ENCODE measurements around the gene MT1HL1. TPM values are rescaled to one million over a fixed set of nuclear protein-coding genes. Genes with fewer than 3 reads are reported as not detected.
"Not testable (repeated sequence)": the region's sequence is repeated elsewhere in the genome, so short reads cannot be mapped to it uniquely, and the experiment has no call there.

MT1HL1 gene
- total and polyA plus RNA-seq, 3 donors from 2014 or later: not detected

DNA sequence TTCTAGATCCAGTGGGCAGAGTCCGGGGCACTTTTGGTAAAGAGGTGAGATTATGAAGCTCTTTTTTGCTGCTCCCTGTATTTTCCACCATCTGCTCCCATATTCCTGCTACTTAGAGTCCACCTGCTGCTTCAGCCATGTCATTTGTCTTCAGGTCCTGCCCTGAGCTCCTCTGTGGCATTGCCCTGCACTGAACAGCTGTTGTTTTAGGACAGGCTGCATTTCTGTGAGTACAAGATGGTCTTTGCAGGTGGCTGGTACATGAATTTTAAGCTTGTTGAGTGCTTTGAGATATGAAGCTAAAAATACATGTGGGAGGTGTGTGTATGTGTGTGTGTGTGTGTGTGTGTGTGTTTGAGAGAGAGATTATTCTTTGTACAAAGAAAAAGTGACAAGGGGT, 21.9 kb downstream of the MT1HL1 start:
- H3K27me3 ChIP-seq: no peaks in the 10 kb centered on the region
- H3K4me3 ChIP-seq: no peak overlapping the region
- H3K9me3 ChIP-seq: no peaks in the 10 kb centered on the region
- no peak for TF ChIP-seq POLR2A (IDR thresholded peaks at IDR 0.05)
- TF ChIP-seq, protein P1, sequence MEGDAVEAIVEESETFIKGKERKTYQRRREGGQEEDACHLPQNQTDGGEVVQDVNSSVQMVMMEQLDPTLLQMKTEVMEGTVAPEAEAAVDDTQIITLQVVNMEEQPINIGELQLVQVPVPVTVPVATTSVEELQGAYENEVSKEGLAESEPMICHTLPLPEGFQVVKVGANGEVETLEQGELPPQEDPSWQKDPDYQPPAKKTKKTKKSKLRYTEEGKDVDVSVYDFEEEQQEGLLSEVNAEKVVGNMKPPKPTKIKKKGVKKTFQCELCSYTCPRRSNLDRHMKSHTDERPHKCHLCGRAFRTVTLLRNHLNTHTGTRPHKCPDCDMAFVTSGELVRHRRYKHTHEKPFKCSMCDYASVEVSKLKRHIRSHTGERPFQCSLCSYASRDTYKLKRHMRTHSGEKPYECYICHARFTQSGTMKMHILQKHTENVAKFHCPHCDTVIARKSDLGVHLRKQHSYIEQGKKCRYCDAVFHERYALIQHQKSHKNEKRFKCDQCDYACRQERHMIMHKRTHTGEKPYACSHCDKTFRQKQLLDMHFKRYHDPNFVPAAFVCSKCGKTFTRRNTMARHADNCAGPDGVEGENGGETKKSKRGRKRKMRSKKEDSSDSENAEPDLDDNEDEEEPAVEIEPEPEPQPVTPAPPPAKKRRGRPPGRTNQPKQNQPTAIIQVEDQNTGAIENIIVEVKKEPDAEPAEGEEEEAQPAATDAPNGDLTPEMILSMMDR (IDR thresholded peaks at IDR 0.05): no peak
- no peaks in the 10 kb centered on the region for H3K4me1 ChIP-seq
- H3K36me3 ChIP-seq (ENCODE audit: low read depth, missing control alignments): no peaks in the 10 kb centered on the region
- 77 to 90% methylated on average over 1 of the region's 1 CpG for WGBS, 2 donors
- no peak for DNase-seq
- no peak overlapping the region for H3K27ac ChIP-seq
- intact Hi-C loops (cut with DNase I; ENCODE audit: low total_unique reads): no loop called here

DNA sequence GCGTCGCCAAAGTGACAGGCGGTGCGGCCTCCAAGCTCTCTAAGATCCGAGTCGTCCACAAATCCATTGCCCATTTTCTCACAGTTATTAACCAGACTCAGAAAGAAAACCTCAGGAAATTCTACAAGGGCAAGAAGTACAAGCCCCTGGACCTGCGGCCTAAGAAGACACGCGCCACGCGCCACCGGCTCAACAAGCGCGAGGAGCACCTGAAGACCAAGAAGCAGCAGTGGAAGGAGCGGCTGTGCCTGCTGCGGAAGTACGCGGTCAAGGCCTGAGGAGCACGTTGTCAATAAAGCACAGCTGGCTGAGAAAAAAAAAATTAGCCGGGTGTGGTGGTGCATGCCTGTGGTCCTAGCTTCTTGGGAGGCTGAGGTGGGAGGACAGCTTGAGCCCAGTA, 22.8 kb downstream of the MT1HL1 start:
- H3K36me3 ChIP-seq (ENCODE audit: low read depth, missing control alignments); DNase-seq; H3K27ac ChIP-seq; H3K4me1 ChIP-seq; intact Hi-C loops (cut with DNase I; ENCODE audit: low total_unique reads); H3K27me3 ChIP-seq; H3K9me3 ChIP-seq; H3K4me3 ChIP-seq: not testable (repeated sequence)
- 70 to 76% methylated on average over 20 of the region's 20 CpGs for WGBS, 2 donors

DNA sequence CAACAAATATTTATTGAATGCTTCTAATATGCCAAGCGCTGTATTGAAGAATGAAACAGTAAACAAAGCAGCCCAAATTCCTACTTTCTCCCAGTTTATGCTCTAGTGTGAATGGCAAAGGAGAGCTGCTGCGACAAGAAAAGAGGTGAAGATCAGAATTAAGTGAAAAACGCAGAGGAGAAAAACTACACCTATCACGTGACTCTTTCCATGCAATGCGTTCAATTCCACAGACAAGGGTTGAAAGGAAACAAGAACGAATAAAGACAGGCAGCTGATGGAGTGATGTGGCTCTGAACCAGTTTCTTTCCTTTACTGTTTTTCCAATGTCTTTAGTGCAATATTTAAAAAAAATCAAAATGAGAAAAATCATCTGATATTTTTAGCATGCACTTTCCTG, 23.6 kb downstream of the MT1HL1 start:
- no peak overlapping the region for H3K4me3 ChIP-seq
- no peak overlapping the region for H3K27ac ChIP-seq
- no peaks in the 10 kb centered on the region for H3K4me1 ChIP-seq
- no peaks in the 10 kb centered on the region for H3K9me3 ChIP-seq
- no peaks in the 10 kb centered on the region for H3K27me3 ChIP-seq
- H3K36me3 ChIP-seq (ENCODE audit: low read depth, missing control alignments): no peaks in the 10 kb centered on the region
- TF ChIP-seq, protein P1 (IDR thresholded peaks at IDR 0.05): no peak
- no peak for TF ChIP-seq POLR2A (IDR thresholded peaks at IDR 0.05)
- intact Hi-C loops (cut with DNase I; ENCODE audit: low total_unique reads): no loop called here
- 76 to 87% methylated on average over 6 of the region's 6 CpGs for WGBS, 2 donors
- no peak for DNase-seq

DNA sequence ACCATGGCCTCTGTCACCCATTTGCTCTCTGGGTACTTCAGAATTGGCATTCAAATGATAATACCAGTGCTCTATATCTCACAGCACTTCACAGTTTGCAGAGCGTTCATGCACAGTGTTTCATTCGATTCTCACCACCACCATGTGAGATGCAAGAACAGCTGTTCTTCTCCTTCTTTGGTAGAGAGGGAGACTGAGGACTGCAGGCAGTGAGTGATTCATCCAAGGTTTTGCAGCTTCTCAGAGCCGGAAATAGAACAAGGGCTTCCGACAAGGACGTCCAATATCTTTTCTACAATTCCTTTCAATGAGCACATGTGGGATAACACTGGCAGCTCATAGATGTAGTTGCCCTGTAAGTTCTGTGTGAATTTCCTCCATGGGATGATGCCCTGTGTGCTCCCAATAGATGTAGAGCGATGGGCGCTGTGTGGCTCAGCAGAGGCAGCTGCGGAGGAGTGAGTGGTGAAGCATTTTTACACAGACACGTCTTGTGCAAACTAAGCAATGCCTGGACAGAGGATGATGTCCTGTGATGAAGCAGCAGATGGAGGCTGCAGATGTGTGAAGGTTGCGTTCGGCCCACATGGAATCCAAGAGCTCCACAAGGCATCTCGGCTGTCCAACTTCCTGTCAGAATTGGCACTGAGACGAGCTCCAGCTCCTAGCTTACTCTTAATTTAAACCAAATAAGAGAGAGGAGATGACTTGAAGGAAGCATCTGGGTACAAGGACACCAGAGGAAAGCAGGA, 24.9 kb downstream of the MT1HL1 start:
- Histone ChIP-seq H3K27me3 (no peaks in the 10 kb centered on the region), H3K4me1 (no peaks in the 10 kb centered on the region), H3K9me3 (no peaks in the 10 kb centered on the region), H3K36me3 (ENCODE audit: low read depth, missing control alignments) (no peaks in the 10 kb centered on the region), H3K4me3 (no peak overlapping the region), H3K27ac (no peak overlapping the region)
- DNase-seq: no peak
- intact Hi-C loops (cut with DNase I; ENCODE audit: low total_unique reads): no loop called here
- 43 to 65% methylated on average over 12 to 13 of the region's 13 CpGs for WGBS, 2 donors
- no peak for TF ChIP-seq POLR2A (IDR thresholded peaks at IDR 0.05)
- TF ChIP-seq, protein P1 (IDR thresholded peaks at IDR 0.05): no peak

DNA sequence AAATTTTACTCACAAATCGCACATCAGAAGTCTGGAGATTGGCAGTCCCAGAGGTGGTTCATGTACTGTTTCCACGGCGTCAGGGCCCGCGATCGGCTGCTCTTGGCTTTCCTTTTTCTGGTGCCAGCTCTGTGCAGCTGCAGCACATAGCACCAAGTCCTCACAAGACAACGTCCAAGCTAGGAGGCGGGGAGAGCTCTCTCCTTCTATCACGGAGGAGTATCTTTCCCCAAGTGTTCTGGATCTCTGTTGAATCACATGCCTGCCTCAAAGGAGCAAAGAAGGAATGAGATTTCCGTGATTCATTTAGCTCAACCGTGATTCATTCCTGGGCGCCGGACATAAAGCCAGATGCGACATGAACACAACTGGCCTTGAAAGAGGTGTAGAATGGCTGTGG, 25.5 kb downstream of the MT1HL1 start:
- Histone ChIP-seq H3K36me3 (ENCODE audit: low read depth, missing control alignments) (no peaks in the 10 kb centered on the region), H3K4me1 (no peaks in the 10 kb centered on the region), H3K9me3 (no peaks in the 10 kb centered on the region), H3K27me3 (no peaks in the 10 kb centered on the region), H3K4me3 (no peak overlapping the region), H3K27ac (no peak overlapping the region)
- 54 to 74% methylated on average over 14 of the region's 14 CpGs for WGBS, 2 donors
- no peak for TF ChIP-seq POLR2A (IDR thresholded peaks at IDR 0.05)
- TF ChIP-seq, protein P1 (IDR thresholded peaks at IDR 0.05): no peak
- DNase-seq: no peak
- intact Hi-C loops (cut with DNase I; ENCODE audit: low total_unique reads): no loop called here

Data from testis (tissue), 3 donors.